K562 (cell line): Measurements from ENCODE around the gene SCTR. TPM values are rescaled to one million over a fixed set of nuclear protein-coding genes. Genes with fewer than 3 reads are reported as not detected.
A peak's percentile ranks its signal among the peaks of the same experiment; 100 is the strongest.

Experiments used
- CBX8 ChIP-seq: fragments of 200-600 bp; sonication (generic); IDR thresholded peaks from 2 replicates; pipeline ENCODE4 v1.6.1; 2012; ENCODE audit warnings: borderline replicate concordance, mixed run types, low read depth, mild to moderate bottlenecking, moderate library complexity, mixed read lengths, low read length, control low read depth, inconsistent platforms; ENCODE audit not compliant: poor library complexity, severe bottlenecking; ENCODE audit errors: extremely low read depth
- CEBPG ChIP-seq, 3 experiments: fragments of 200-800 bp in 1 of 3; sonication (Bioruptor generic) in 1 of 3; sonication (generic) in 1 of 3; formaldehyde crosslinking in 1 of 3; IDR thresholded peaks in 2 of 3; conservative IDR thresholded peaks in 1 of 3; 2 replicates each; pipeline versions ENCODE4 v1.6.1 to v1.8.0; 2016 to 2022; ENCODE audit warnings: missing compliant biosample characterization in 2 of 3, missing genetic modification characterization in 2 of 3, mild to moderate bottlenecking in 1 of 3, missing genetic modification reagents in 1 of 3
- CEBPZ ChIP-seq: fragments of 150-350 bp; IDR thresholded peaks from 2 replicates; pipeline ENCODE4 v1.6.1; 2014; ENCODE audit warnings: low read depth, mild to moderate bottlenecking, low read length, borderline replicate concordance
- CHAMP1 ChIP-seq: fragments of 450-650 bp; IDR thresholded peaks from 2 replicates; pipeline ENCODE4 v1.6.1; 2016; ENCODE audit warnings: mild to moderate bottlenecking
- CHD4 ChIP-seq: fragments of 200-600 bp; sonication (generic); IDR thresholded peaks from 3 replicates; pipeline ENCODE4 v1.6.1; 2012; ENCODE audit warnings: low read depth, mild to moderate bottlenecking, mixed read lengths, low read length, inconsistent platforms; ENCODE audit not compliant: insufficient read depth, insufficient replicate concordance, poor library complexity, severe bottlenecking
- HINFP ChIP-seq: fragments of 450-650 bp; conservative IDR thresholded peaks from 2 replicates; pipeline ENCODE4 v1.6.1; 2016; ENCODE audit warnings: missing genetic modification characterization, low read depth, mild to moderate bottlenecking, control low read depth, missing compliant biosample characterization
- PHTF2 ChIP-seq: fragments of 250-450 bp; sonication (Bioruptor Pico); IDR thresholded peaks from 2 replicates; pipeline ENCODE4 v1.5.0; 2021; ENCODE audit warnings: mild to moderate bottlenecking
- POLR2G ChIP-seq: fragments of 200-400 bp; formaldehyde crosslinking; IDR thresholded peaks from 2 replicates; pipeline ENCODE4 v1.6.1; 2017; ENCODE audit warnings: low read depth, mild to moderate bottlenecking, antibody characterized with exemption, low read length, moderate library complexity
- PRDM10 ChIP-seq: fragments of 450-650 bp; IDR thresholded peaks from 2 replicates; pipeline ENCODE4 v1.6.1; 2018; ENCODE audit not compliant: partially characterized antibody
- THRA ChIP-seq: fragments of 450-650 bp; IDR thresholded peaks from 2 replicates; pipeline ENCODE4 v1.6.1; 2017; ENCODE audit warnings: mild to moderate bottlenecking, moderate library complexity
- ZKSCAN8 ChIP-seq: fragments of 200-800 bp; sonication (Bioruptor generic); IDR thresholded peaks from 2 replicates; pipeline ENCODE4 v1.6.1; 2016; ENCODE audit warnings: missing genetic modification characterization, missing compliant biosample characterization
- polyA plus RNA-seq, 8 experiments: library from polyadenylated mRNA; depleted of rRNA in 4 of 8; stranded (reverse) in 5 of 8; unstranded in 3 of 8; fragments of >200 nt; fragmentation: Nextera tagmentation in 2 of 8; fragmentation: Illumina TruSeq in 1 of 8; extraction: Ambion mirVana in 2 of 8; extraction: Trizol in 1 of 8; gene quantifications; 2 replicates each; pipeline versions ENCODE4 v1.2.1 to v1.2.3, GENCODE V29; 2011 to 2014; ENCODE audit warnings: inconsistent platforms in 1 of 8, missing spikeins in 1 of 8
- total RNA-seq, 7 experiments: library from RNA; depleted of rRNA in 6 of 7; stranded (reverse); fragments of >200 nt in 6 of 7; fragmentation: Illumina TruSeq in 2 of 7; extraction: Trizol in 2 of 7; gene quantifications; 2 replicates each; pipeline versions ENCODE4 v1.2.1 to v1.2.3, GENCODE V29; 2011 to 2021; ENCODE audit warnings: low replicate concordance in 1 of 7

SCTR gene
- total and polyA plus RNA-seq, 9 of the 15 experiments (the other 6 are each of a cell fraction or from before 2014, with no cell fraction given) = not detected

- TF ChIP-seq CHAMP1 (no peak), CEBPG (CRISPR knock-in tag; IDR thresholded peaks at IDR 0.05) (no peak), CEBPG (tag; conservative IDR thresholded peaks at IDR 0.05 in 1 of 2, IDR thresholded peaks at IDR 0.05 in 1 of 2) (0 out of 4 replicates have a peak, but pooled peaks of 1 of the 2 experiments have one; percentile 6), THRA (no peak), PRDM10 (no peak), HINFP (tag) (no peak), CBX8 (no peak), POLR2G (no peak), CHD4 (no peak), ZKSCAN8 (peak; percentile 98), CEBPZ (no peak), PHTF2 (CRISPR knock-in tag) (no peak)
Measured at GRCh38 chr2:119448427-119449141, 75.7 kb downstream of the SCTR start (continued).
